Measurements from ENCODE around the gene RPSA.
"Not testable (repeated sequence)": the region's sequence is repeated elsewhere in the genome, so short reads cannot be mapped to it uniquely, and the experiment has no call there.

The RPSA gene

GRCh38 chr3:39362192-39362591 is 44.3 kb upstream of the RPSA start:
- Histone ChIP-seq H3K4me3 (ENCODE audit: low read depth in 1 of 2, low read length in 2 of 2) (peak overlapping the region in 1 of 2 experiments; percentile 53; a peak in 2 of 4 replicates), H3K27ac (ENCODE audit: low read length) (peak overlapping the region; percentile 99), H2AFZ (ENCODE audit: low read depth, low read length) (no peak overlapping the region), H3K4me1 (ENCODE audit: insufficient read depth, low read length) (peaks cover 81% of the 10 kb centered on the region), H3K27me3 (ENCODE audit: insufficient read depth, low read length, poor library complexity) (no peaks in the 10 kb centered on the region), H3K9me3 (ENCODE audit: insufficient read depth, low read length, severe bottlenecking) (no peaks in the 10 kb centered on the region), H3K79me2 (ENCODE audit: insufficient read depth, low read length) (peaks cover 26% of the 10 kb centered on the region), H3K4me2 (ENCODE audit: insufficient read depth, low read length) (peak overlapping the region; percentile 65), H4K20me1 (ENCODE audit: insufficient read depth, low read length) (no peaks in the 10 kb centered on the region), H3K9ac (ENCODE audit: low read depth, low read length) (peak overlapping the region; percentile 62), H3K36me3 (ENCODE audit: insufficient read depth, low read length) (no peaks in the 10 kb centered on the region)
- TF ChIP-seq CTCF (IDR thresholded peaks at IDR 0.05; ENCODE audit: borderline replicate concordance, extremely low read depth, low read length, poor library complexity, severe bottlenecking) (no peak), EZH2 (IDR thresholded peaks at IDR 0.05; ENCODE audit: borderline replicate concordance, low read depth, low read length, severe bottlenecking) (no peak)
- ATAC-seq (ENCODE audit: insufficient read depth, low read depth) (no peak), DNase-seq (no peak)

- Histone ChIP-seq H3K4me1 (ENCODE audit: insufficient read depth, low read length) (peaks cover 74% of the 10 kb centered on the region), H4K20me1 (ENCODE audit: insufficient read depth, low read length) (no peaks in the 10 kb centered on the region), H3K9ac (ENCODE audit: low read depth, low read length) (peak overlapping the region; percentile 62; the same call in 1 of the 2 replicates), H3K27me3 (ENCODE audit: insufficient read depth, low read length, poor library complexity) (no peaks in the 10 kb centered on the region), H3K36me3 (ENCODE audit: insufficient read depth, low read length) (no peaks in the 10 kb centered on the region), H3K9me3 (ENCODE audit: insufficient read depth, low read length, severe bottlenecking) (no peaks in the 10 kb centered on the region), H3K27ac (ENCODE audit: low read length) (peak overlapping the region; percentile 99), H3K4me2 (ENCODE audit: insufficient read depth, low read length) (no peak overlapping the region), H3K79me2 (ENCODE audit: insufficient read depth, low read length) (peaks cover 20% of the 10 kb centered on the region), H2AFZ (ENCODE audit: low read depth, low read length) (no peak overlapping the region), H3K4me3 (ENCODE audit: low read depth in 1 of 2, low read length in 2 of 2) (no peak overlapping the region)
- no peak for DNase-seq
- no peak for ATAC-seq (ENCODE audit: insufficient read depth, low read depth)
- no peak for TF ChIP-seq CTCF (IDR thresholded peaks at IDR 0.05; ENCODE audit: borderline replicate concordance, extremely low read depth, low read length, poor library complexity, severe bottlenecking)
- TF ChIP-seq EZH2 (IDR thresholded peaks at IDR 0.05; ENCODE audit: borderline replicate concordance, low read depth, low read length, severe bottlenecking), result no peak
These were observed 43.7 kb upstream of the RPSA start for GRCh38 chr3:39362812-39363211.

- ATAC-seq (ENCODE audit: insufficient read depth, low read depth); H3K27me3 ChIP-seq (ENCODE audit: insufficient read depth, low read length, poor library complexity): not testable (repeated sequence)
These were observed 36.1 kb upstream of the RPSA start for GRCh38 chr3:39370450-39370849.

GRCh38 chr3:39372833-39373232 is 33.7 kb upstream of the RPSA start:
- H3K27me3 ChIP-seq (ENCODE audit: insufficient read depth, low read length, poor library complexity), result no peaks in the 10 kb centered on the region
- H3K4me3 ChIP-seq (ENCODE audit: low read depth in 1 of 2, low read length in 2 of 2), result no peak overlapping the region
- H3K27ac ChIP-seq (ENCODE audit: low read length), result no peak overlapping the region; the same call in 1 of the 2 replicates
- H4K20me1 ChIP-seq (ENCODE audit: insufficient read depth, low read length), result no peaks in the 10 kb centered on the region
- ATAC-seq (ENCODE audit: insufficient read depth, low read depth) (no peak), DNase-seq (no peak)
- peaks cover 4% of the 10 kb centered on the region; the same call in 1 of the 2 replicates for H3K4me1 ChIP-seq (ENCODE audit: insufficient read depth, low read length)
- H3K4me2 ChIP-seq (ENCODE audit: insufficient read depth, low read length), result no peak overlapping the region
- H3K36me3 ChIP-seq (ENCODE audit: insufficient read depth, low read length), result no peaks in the 10 kb centered on the region
- no peak overlapping the region for H2AFZ ChIP-seq (ENCODE audit: low read depth, low read length)
- H3K9ac ChIP-seq (ENCODE audit: low read depth, low read length), result no peak overlapping the region
- peaks cover 8% of the 10 kb centered on the region for H3K9me3 ChIP-seq (ENCODE audit: insufficient read depth, low read length, severe bottlenecking)
- no peaks in the 10 kb centered on the region for H3K79me2 ChIP-seq (ENCODE audit: insufficient read depth, low read length)
- no peak for TF ChIP-seq EZH2 (IDR thresholded peaks at IDR 0.05; ENCODE audit: borderline replicate concordance, low read depth, low read length, severe bottlenecking)
- TF ChIP-seq CTCF (IDR thresholded peaks at IDR 0.05; ENCODE audit: borderline replicate concordance, extremely low read depth, low read length, poor library complexity, severe bottlenecking), result no peak

More at GRCh38 chr3:39370450-39370849, 36.1 kb upstream of the RPSA start:
- H3K4me3 ChIP-seq (ENCODE audit: low read depth in 1 of 2, low read length in 2 of 2); H3K27ac ChIP-seq (ENCODE audit: low read length); H3K4me1 ChIP-seq (ENCODE audit: insufficient read depth, low read length); H3K9me3 ChIP-seq (ENCODE audit: insufficient read depth, low read length, severe bottlenecking); H3K79me2 ChIP-seq (ENCODE audit: insufficient read depth, low read length); H3K36me3 ChIP-seq (ENCODE audit: insufficient read depth, low read length); H3K9ac ChIP-seq (ENCODE audit: low read depth, low read length); H2AFZ ChIP-seq (ENCODE audit: low read depth, low read length); DNase-seq; H3K4me2 ChIP-seq (ENCODE audit: insufficient read depth, low read length); H4K20me1 ChIP-seq (ENCODE audit: insufficient read depth, low read length): not testable (repeated sequence)
